DLD1 (cell line): ENCODE measurements around the gene SEC14L1.

Experiments used
- in situ Hi-C: cut with HindIII; loops from 2 replicates; pipeline ENCODE4 v1.10.0; 2017; ENCODE audit warnings: low sequenced_read_pairs

Gene SEC14L1

GRCh38 chr17:77211681-77212080, 70.9 kb downstream of the SEC14L1 start:
- in situ Hi-C loops = no loop called here

- in situ Hi-C loops = no loop called here
Observed at GRCh38 chr17:77212081-77212832, 71.5 kb downstream of the SEC14L1 start.

GRCh38 chr17:77212833-77213777, 72.3 kb downstream of the SEC14L1 start:
- in situ Hi-C loops = no loop called here

GRCh38 chr17:77213778-77214132, 73.0 kb downstream of the SEC14L1 start:
- in situ Hi-C loops = no loop called here

GRCh38 chr17:77214328-77214727, 73.6 kb downstream of the SEC14L1 start:
- in situ Hi-C loops = no loop called here

GRCh38 chr17:77214743-77215142, 74.0 kb downstream of the SEC14L1 start:
- in situ Hi-C loops = no loop called here

- in situ Hi-C loops = no loop called here
Observed at GRCh38 chr17:77215281-77215680, 74.5 kb downstream of the SEC14L1 start.

GRCh38 chr17:77216486-77216885, 75.7 kb downstream of the SEC14L1 start:
- in situ Hi-C loops = no loop called here

- in situ Hi-C loops = no loop called here
Observed at GRCh38 chr17:77217123-77217522, 76.4 kb downstream of the SEC14L1 start.

GRCh38 chr17:77217566-77217965, 76.8 kb downstream of the SEC14L1 start:
- in situ Hi-C loops = no loop called here

GRCh38 chr17:77218902-77219301, 78.1 kb downstream of the SEC14L1 start:
- in situ Hi-C loops = no loop called here

GRCh38 chr17:77222356-77222755, 81.6 kb downstream of the SEC14L1 start:
- in situ Hi-C loops = no loop called here

- in situ Hi-C loops = no loop called here
Observed at GRCh38 chr17:77223642-77224420, 83.1 kb downstream of the SEC14L1 start.

GRCh38 chr17:77225265-77225664, 84.5 kb downstream of the SEC14L1 start:
- in situ Hi-C loops = no loop called here

GRCh38 chr17:77227461-77228240, 86.9 kb downstream of the SEC14L1 start:
- in situ Hi-C loops = no loop called here

- in situ Hi-C loops = no loop called here
Observed at GRCh38 chr17:77228241-77228752, 87.5 kb downstream of the SEC14L1 start.

- in situ Hi-C loops = no loop called here
Observed at GRCh38 chr17:77228816-77229215, 88.0 kb downstream of the SEC14L1 start.

GRCh38 chr17:77229786-77230435, 89.1 kb downstream of the SEC14L1 start:
- in situ Hi-C loops = no loop called here

GRCh38 chr17:77230436-77230830, 89.7 kb downstream of the SEC14L1 start:
- in situ Hi-C loops = no loop called here
